Measurements from ENCODE around the gene MATCAP1. TPM values are rescaled to one million over a fixed set of nuclear protein-coding genes. Genes with fewer than 3 reads are reported as not detected.

MATCAP1 gene
- total and polyA plus RNA-seq, 2 of the 4 experiments (the other 2 are of a cell fraction), result 8.2 to 43.9 TPM

DNA sequence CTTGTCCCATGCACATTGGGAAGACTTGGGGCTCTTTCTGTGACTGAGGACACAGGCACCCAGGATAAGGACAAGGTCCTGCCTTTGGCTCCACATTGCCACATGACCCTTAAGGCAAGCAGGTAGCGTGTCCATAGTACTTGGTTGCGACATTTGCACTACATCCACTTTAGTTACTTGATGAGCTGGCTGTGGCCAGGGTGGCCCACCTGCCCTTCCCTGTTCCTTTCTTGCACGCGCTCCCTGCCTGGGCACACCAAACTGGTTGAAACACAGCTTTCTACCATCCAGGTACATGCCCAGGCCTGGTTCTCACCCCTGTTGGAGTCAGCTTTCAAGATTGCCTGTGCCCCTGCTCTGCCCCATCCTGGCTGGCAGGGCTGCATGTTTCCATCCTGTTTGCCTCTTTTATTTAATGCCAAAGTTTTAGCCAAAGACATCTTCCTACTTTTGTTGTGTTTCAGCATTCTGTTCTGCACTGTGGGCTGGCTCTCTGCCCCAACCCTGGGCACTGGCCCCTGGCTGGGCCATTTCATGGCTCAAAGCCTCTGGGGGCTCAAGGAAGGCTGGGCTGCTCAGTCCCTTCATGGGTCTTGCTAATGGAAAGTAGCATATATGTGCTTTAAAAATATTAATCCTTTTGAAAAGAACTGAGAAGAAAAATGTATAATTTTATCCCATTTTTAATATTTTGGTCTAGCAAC lies 36.2 kb downstream of the MATCAP1 start:
- in situ Hi-C loops (cut with MboI; ENCODE audit: low sequenced_read_pairs) (no loop called here), intact Hi-C loops (cut with micrococcal nuclease) (no loop called here), dilution Hi-C loops (cut with HindIII; ENCODE audit: low sequenced_read_pairs, unreplicated experiment) (no loop called here)
- Histone ChIP-seq H4K91ac (ENCODE audit: insufficient read depth, low read depth, low read length) (no peak overlapping the region), H3K9ac (ENCODE audit: low read depth, low read length) (no peak overlapping the region), H3K27me3 (ENCODE audit: control insufficient read depth, insufficient read depth, low read length) (no peaks in the 10 kb centered on the region), H2BK5ac (ENCODE audit: low read depth, low read length, poor library complexity, severe bottlenecking) (no peak overlapping the region), H2BK15ac (ENCODE audit: low read depth, low read length) (no peak overlapping the region), H3K56ac (ENCODE audit: extremely low read depth, insufficient read depth, low read length) (no peak overlapping the region), H3K9me3 (ENCODE audit: control insufficient read depth, insufficient read depth, low read length) (no peaks in the 10 kb centered on the region), H3K4ac (ENCODE audit: low read depth, low read length) (no peak overlapping the region), H2BK120ac (ENCODE audit: low read depth, low read length) (no peak overlapping the region), H2AFZ (replicated peaks; ENCODE audit: low read length, poor library complexity) (no peak overlapping the region), H4K5ac (ENCODE audit: low read depth, low read length) (no peak overlapping the region), H3K14ac (replicated peaks; ENCODE audit: low read depth, low read length) (no peak overlapping the region), H4K20me1 (ENCODE audit: insufficient read depth, low read length) (peaks cover 7% of the 10 kb centered on the region; the same call in 1 of the 2 replicates), H3K79me1 (ENCODE audit: low read depth in 1 of 2, low read length in 2 of 2) (peaks cover 0 to 30% of the 10 kb centered on the region in 2 experiments; a peak in 2 of 4 replicates), H3K4me1 (ENCODE audit: control insufficient read depth, insufficient read depth, low read length) (peaks cover 5% of the 10 kb centered on the region; the same call in 1 of the 2 replicates), H4K8ac (ENCODE audit: low read depth in 2 of 2, low read length in 2 of 2) (no peak overlapping the region), H3K23ac (ENCODE audit: low read depth, low read length) (no peak overlapping the region), H3K4me3 (ENCODE audit: insufficient read depth, low read depth, low read length) (no peak overlapping the region), H2BK20ac (ENCODE audit: low read depth, low read length) (no peak overlapping the region), H3K27ac (ENCODE audit: insufficient read depth, low read length) (no peak overlapping the region), H2AK9ac (replicated peaks; ENCODE audit: low read depth, low read length, poor library complexity) (peak overlapping the region; percentile 48), H3K18ac (ENCODE audit: low read depth, low read length) (no peak overlapping the region), H2AK5ac (ENCODE audit: low read depth, low read length) (no peak overlapping the region), H3K4me2 (ENCODE audit: low read depth, low read length) (no peak overlapping the region), H3K9me1 (ENCODE audit: insufficient read depth, low read length) (peaks cover 4% of the 10 kb centered on the region; the same call in 1 of the 2 replicates), H3K36me3 (ENCODE audit: control insufficient read depth, insufficient read depth, low read length) (peaks cover 57% of the 10 kb centered on the region)
- ChIA-PET POLR2A (ENCODE audit: unreplicated experiment) (no interaction called here), CTCF (no interaction called here)
- WGBS, 2 experiments (ENCODE audit: extremely low coverage in 2 of 2, insufficient read length in 1 of 2), result 91% methylated on average over 4 of the region's 4 CpGs; no CpG with 5 or more reads in 1 of the 2 experiments
- DNase-seq, result no peak
- TF ChIP-seq SMC3 (IDR thresholded peaks at IDR 0.05; ENCODE audit: low read depth, low read length) (no peak), CEBPB (IDR thresholded peaks at IDR 0.05; ENCODE audit: low read depth, low read length) (0 out of 2 replicates have a peak, but pooled peaks have one; percentile 24)
- ATAC-seq (ENCODE audit: low read depth), result no peak
- BruUV-seq (replicated peaks), result TSS peak; percentile 56

Measured in IMR-90 (cell line).